ENCODE data around the gene DNAJC18.

The DNAJC18 gene

GRCh38 chr5:139404484-139404840 lies 34.9 kb downstream of the DNAJC18 start:
- DNase-seq (ENCODE audit: low read depth in 2 of 2, low spot score in 1 of 2) = no peak

- peak; percentile 95 for DNase-seq (ENCODE audit: low read depth in 2 of 2, low spot score in 1 of 2)
Observed at GRCh38 chr5:139403787-139404483, 35.4 kb downstream of the DNAJC18 start, which contains the start of gene SPATA24. Gene SPATA24, minus strand, starts transcription at chr5:139404089. Its CDS starts 29 bp downstream, at chr5:139404060.

- DNase-seq (ENCODE audit: low read depth in 2 of 2, low spot score in 1 of 2) = no peak
Observed at GRCh38 chr5:139403418-139403786, 35.9 kb downstream of the DNAJC18 start.

- DNase-seq (ENCODE audit: low read depth in 2 of 2, low spot score in 1 of 2) = no peak
Observed at GRCh38 chr5:139402561-139403158, 36.7 kb downstream of the DNAJC18 start.

- no peak for DNase-seq (ENCODE audit: low read depth in 2 of 2, low spot score in 1 of 2)
Observed at GRCh38 chr5:139401546-139401945, 37.8 kb downstream of the DNAJC18 start.

GRCh38 chr5:139399501-139400121 lies 39.7 kb downstream of the DNAJC18 start:
- no peak for DNase-seq (ENCODE audit: low read depth in 2 of 2, low spot score in 1 of 2)

- no peak for DNase-seq (ENCODE audit: low read depth in 2 of 2, low spot score in 1 of 2)
Observed at GRCh38 chr5:139397921-139398320, 41.4 kb downstream of the DNAJC18 start.

GRCh38 chr5:139396691-139397090 lies 42.6 kb downstream of the DNAJC18 start:
- no peak for DNase-seq (ENCODE audit: low read depth in 2 of 2, low spot score in 1 of 2)

- DNase-seq (ENCODE audit: low read depth in 2 of 2, low spot score in 1 of 2) = no peak
Observed at GRCh38 chr5:139395844-139396640, 43.3 kb downstream of the DNAJC18 start.

- no peak for DNase-seq (ENCODE audit: low read depth in 2 of 2, low spot score in 1 of 2)
Observed at GRCh38 chr5:139394654-139395566, 44.4 kb downstream of the DNAJC18 start, which contains the start of gene PROB1. Gene PROB1, minus strand, starts transcription at chr5:139395104. Its CDS starts 23 bp downstream, at chr5:139395081.

GRCh38 chr5:139394123-139394653 lies 45.1 kb downstream of the DNAJC18 start:
- no peak for DNase-seq (ENCODE audit: low read depth in 2 of 2, low spot score in 1 of 2)

GRCh38 chr5:139393497-139394122 lies 45.7 kb downstream of the DNAJC18 start:
- no peak for DNase-seq (ENCODE audit: low read depth in 2 of 2, low spot score in 1 of 2)

GRCh38 chr5:139392678-139393496 lies 46.4 kb downstream of the DNAJC18 start:
- DNase-seq (ENCODE audit: low read depth in 2 of 2, low spot score in 1 of 2) = peak; percentile 37 to 59

- no peak for DNase-seq (ENCODE audit: low read depth in 2 of 2, low spot score in 1 of 2)
Observed at GRCh38 chr5:139392324-139392677, 47.0 kb downstream of the DNAJC18 start.

GRCh38 chr5:139391570-139392323 lies 47.6 kb downstream of the DNAJC18 start:
- no peak for DNase-seq (ENCODE audit: low read depth in 2 of 2, low spot score in 1 of 2)

- DNase-seq (ENCODE audit: low read depth in 2 of 2, low spot score in 1 of 2) = no peak
Observed at GRCh38 chr5:139390639-139391569, 48.4 kb downstream of the DNAJC18 start.

Data from stimulated activated CD8-positive, alpha-beta memory T cell treated with anti-CD3 and anti-CD28 coated beads, Interleukin-4, amount 100 ng/mL, for 1 hour (primary cell).